ENCODE data around the gene RBM46.

Gene RBM46

GRCh38 chr4:154781126-154781982, at the start of gene RBM46:
TSS of gene RBM46 (plus strand) at chr4:154781272. CDS start at chr4:154796753, 15,481 bp downstream.
- no peak for DNase-seq

GRCh38 chr4:154731756-154732155, 49.3 kb upstream of the RBM46 start:
- DNase-seq: no peak

GRCh38 chr4:154732669-154733068, 48.4 kb upstream of the RBM46 start:
- DNase-seq: no peak

DNA sequence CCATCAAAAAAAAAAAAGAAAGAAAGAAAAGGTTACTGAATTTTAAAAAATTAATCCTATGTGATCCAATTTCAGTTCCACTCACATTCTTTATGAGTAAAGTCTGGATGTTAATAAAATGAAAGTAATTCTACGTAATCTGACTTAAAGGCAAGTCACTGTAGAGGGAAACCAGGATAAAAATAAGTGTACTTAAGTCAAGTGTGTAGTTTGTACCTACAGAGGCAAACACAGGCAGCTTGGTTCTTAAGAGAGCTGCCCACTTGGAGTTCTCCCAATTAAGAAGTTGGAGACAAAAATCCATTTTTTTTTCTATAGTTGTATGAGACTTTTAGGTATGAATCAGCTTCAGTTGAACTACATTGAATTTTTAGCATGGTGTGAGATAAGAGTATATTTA, 44.3 kb upstream of the RBM46 start:
- no peak for DNase-seq

DNA sequence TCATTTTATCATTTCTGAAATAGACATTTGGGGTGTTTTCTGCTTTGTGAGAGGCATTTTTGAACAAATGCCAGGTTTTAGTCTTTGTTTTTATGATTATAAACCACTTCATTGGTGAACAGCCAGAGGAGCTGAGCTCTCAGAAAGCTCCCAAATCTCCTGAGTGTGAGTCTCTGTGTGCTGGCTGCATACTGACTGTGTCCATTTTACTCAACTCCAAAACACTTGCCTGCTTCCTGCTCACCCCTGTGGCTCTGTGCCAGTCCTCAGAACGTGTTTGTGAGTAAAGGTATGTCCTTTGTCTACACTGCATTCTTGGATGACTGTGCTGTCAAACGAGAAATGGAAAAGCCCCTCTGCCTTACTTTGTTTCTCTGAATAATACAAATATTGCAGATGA, 42.6 kb upstream of the RBM46 start:
- no peak for DNase-seq

GRCh38 chr4:154739111-154739510, 42.0 kb upstream of the RBM46 start:
- no peak for DNase-seq

GRCh38 chr4:154740462-154740861, 40.6 kb upstream of the RBM46 start:
- DNase-seq: no peak

DNA sequence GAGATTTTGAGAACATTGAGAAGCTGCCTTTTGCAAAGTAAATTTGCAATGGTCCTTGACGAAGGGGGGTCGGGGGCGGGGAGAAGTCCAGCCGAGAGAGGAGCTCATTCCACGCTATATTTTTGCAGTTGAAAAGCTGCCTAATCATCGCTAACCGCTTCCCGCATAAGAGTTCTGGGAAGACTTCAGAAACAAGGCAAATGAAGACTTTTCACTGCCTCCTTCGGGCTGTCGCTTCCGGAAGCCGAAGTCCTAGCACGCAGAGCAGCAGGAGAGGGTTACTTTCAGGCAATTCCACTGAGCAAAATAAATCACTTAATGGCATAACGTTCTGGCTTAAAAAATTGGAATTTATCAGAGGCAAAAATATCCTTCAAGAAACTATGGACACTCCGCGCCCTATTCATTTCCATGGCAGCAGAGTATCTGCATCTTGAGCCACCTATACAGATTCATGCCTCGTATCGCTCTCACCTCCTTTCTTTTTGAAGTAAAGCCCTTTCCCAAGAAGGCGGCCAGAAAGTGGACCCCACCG, 39.9 kb upstream of the RBM46 start:
- DNase-seq: no peak

DNA sequence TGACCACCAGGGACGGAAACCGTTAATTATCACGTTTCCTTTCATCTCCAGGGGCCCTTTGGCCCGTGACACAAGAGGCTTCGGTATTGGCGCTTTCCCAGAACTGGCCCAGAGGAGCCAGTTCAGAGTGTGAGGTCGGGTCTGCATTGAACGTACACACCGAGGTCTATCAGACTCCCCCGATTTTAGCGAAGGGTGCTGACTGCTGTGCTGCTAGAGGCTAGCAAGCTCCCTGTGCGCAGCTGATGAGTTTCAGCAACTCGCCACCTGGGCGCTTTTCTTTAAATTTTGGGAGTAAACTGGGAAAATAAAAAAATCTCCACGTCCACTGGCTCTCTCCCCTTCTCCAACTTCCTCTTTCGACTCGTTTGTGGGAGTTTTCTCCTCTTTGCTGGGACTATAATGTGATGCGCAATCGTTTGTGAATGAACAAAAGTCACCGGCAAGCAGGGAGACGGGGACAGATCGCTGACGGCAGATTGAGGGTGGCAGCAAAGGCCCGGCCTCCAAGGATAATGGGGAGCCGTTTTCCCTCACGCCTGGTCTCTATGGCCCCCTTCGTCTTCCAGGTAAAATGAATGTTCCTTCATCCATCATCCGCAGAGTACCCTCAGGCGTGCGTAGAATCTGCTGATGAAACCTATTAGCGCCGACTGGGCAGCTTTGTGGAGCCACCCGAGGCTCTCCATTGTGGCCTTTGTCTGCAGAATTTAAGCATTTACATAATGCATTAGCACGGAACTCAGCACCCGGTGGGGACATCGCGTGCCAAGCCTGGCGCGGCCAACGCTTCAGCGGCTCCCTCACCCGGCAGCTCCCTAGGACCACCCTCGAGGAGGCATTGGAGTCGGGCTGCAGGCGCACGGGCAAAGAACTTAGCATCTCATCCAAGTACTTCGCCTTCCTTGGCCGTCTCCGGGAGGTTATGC, 38.9 kb upstream of the RBM46 start:
- DNase-seq: no peak

- peak; percentile 19 for DNase-seq
These were observed 37.3 kb upstream of the RBM46 start, which contains the start of gene LRAT for GRCh38 chr4:154743683-154744340. TSS of gene LRAT (plus strand) at chr4:154744000. CDS start at chr4:154744327, 327 bp downstream.

DNA sequence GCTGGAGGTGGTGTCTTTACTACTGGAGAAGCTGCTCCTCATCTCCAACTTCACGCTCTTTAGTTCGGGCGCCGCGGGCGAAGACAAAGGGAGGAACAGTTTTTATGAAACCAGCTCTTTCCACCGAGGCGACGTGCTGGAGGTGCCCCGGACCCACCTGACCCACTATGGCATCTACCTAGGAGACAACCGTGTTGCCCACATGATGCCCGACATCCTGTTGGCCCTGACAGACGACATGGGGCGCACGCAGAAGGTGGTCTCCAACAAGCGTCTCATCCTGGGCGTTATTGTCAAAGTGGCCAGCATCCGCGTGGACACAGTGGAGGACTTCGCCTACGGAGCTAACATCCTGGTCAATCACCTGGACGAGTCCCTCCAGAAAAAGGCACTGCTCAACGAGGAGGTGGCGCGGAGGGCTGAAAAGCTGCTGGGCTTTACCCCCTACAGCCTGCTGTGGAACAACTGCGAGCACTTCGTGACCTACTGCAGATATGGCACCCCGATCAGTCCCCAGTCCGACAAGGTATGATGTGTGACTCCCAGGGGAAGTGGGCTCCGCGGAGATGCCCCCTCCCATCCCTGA, 36.6 kb upstream of the RBM46 start:
- DNase-seq: no peak

GRCh38 chr4:154757713-154758112, 23.4 kb upstream of the RBM46 start:
- DNase-seq: no peak

DNA sequence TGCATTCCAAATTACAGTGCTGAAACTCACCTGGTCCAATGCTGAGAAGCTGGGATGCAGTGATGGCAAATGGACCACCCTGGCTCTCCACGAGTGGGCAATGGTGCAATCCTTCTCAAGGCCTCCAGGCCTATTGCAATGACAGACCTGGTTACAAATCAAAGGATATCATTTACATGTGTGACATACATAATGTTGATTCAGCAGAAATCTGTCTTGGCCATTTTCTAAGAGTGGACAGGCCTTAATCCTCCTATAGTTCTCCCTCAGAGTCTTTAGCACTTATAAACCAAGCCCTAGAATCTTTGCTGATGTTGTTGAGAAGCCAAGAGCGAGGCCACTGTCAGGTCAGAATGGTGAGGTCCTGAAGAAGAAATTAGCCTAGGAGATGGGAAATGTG, 20.2 kb upstream of the RBM46 start:
- DNase-seq: no peak

- no peak for DNase-seq
These were observed 2.8 kb upstream of the RBM46 start for GRCh38 chr4:154778264-154778663.

- DNase-seq: no peak
These were observed 1.6 kb upstream of the RBM46 start for GRCh38 chr4:154779362-154779947.

- no peak for DNase-seq
These were observed 866 bp downstream of the RBM46 start for GRCh38 chr4:154781983-154782293.

DNA sequence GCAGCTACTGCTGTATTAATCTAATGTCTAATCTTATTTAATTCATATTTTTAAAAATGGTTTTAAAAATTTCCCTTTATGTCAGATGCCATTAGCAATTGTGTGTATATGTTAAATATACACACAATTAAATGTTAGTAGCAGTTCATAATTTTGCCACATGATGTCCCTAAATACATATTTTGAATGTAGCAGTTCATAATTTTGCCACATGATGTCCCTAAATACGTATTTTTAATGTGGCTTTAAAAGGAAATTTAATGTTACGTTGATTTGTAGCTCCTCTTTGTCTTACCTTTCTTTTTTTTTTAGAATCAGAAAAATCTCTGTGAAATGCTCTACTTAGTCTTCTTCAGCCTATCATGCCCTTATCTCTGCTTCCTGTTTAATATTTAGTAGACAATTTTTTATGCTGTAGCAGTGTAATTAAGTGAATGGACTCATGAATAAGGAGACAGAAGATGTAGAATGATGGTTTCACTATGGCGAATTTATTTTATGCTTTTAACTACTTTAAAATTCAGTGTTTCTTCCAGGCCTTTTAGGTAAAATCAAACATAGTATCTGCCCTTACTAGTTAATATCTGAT, 26.1 kb downstream of the RBM46 start:
- DNase-seq: no peak

DNA sequence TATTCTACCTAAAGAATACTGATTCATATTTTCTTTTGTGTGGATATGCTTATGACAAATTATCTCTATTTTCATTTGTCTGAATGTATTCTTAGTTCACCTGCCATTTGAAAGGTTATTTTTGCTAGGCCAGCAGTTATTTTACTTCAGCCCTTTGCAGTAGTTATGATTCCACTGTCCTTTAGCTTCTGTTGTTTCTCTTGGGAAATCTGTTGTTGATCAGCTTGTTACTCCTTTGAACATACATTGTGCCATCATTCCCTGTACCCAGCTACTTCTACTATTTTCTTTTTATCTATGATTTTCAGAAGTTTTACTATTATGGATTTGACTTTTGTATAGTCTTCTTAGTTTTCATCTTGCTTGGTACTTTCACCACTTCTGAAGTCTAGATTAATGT, 37.2 kb downstream of the RBM46 start:
- DNase-seq: no peak

DNA sequence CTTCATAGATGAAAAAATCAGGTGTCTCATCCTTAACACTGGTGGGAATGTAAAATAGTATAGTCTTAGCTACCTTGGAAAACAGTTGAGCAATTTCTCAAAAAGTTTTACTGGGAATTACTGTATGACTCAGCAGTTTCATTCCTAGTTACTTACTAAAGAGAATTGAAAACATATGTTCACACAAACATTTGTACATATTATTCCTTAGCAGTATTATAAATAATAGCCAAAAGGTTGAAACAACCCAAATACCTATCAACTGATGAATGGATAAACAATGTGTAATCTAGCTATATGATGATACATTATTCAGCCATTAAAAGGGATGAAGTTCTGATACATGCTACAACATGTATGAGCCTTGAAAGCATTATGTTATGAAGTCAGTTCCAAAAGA, 41.7 kb downstream of the RBM46 start:
- no peak for DNase-seq

- no peak for DNase-seq
These were observed 55.0 kb downstream of the RBM46 start for GRCh38 chr4:154836030-154836429.

DNA sequence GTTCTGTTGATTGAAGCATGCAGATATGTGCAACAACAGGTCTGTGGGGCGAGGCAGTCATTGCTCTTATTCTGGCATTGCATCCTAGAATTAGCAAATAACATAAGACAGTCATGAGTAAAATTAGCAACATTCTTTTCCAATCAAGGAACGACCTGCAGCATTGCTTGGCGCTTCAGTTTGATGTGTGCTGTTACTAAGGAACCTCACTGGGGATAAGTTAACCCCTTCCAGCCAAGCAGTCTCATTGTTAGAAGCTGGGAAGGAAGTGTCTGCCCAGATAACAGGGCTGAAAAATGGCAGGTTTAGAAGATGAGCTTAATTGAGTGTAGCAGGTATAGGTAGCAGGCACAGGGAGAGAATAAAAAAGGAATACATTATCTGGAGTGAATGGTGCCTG, 55.4 kb downstream of the RBM46 start:
- no peak for DNase-seq

GRCh38 chr4:154838155-154838554, 57.1 kb downstream of the RBM46 start:
- no peak for DNase-seq

Data from stimulated activated naive CD4-positive, alpha-beta T cell treated with Interleukin-2 at 50 U/mL for 16 hours (primary cell).